Measurements from ENCODE around the gene FDXACB1.

- no peak for TF ChIP-seq POLR2A (IDR thresholded peaks at IDR 0.05)
- TF ChIP-seq, protein P1, sequence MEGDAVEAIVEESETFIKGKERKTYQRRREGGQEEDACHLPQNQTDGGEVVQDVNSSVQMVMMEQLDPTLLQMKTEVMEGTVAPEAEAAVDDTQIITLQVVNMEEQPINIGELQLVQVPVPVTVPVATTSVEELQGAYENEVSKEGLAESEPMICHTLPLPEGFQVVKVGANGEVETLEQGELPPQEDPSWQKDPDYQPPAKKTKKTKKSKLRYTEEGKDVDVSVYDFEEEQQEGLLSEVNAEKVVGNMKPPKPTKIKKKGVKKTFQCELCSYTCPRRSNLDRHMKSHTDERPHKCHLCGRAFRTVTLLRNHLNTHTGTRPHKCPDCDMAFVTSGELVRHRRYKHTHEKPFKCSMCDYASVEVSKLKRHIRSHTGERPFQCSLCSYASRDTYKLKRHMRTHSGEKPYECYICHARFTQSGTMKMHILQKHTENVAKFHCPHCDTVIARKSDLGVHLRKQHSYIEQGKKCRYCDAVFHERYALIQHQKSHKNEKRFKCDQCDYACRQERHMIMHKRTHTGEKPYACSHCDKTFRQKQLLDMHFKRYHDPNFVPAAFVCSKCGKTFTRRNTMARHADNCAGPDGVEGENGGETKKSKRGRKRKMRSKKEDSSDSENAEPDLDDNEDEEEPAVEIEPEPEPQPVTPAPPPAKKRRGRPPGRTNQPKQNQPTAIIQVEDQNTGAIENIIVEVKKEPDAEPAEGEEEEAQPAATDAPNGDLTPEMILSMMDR (IDR thresholded peaks at IDR 0.05): no peak
Measured at GRCh38 chr11:111923351-111923788, 44.4 kb upstream of the FDXACB1 start.

All from uterus (tissue), 2 donors.